NT2/D1 (cell line): ENCODE results near the gene NCL.
"Not testable (repeated sequence)": the region's sequence is repeated elsewhere in the genome, so short reads cannot be mapped to it uniquely, and the experiment has no call there.

Experiments
- DNase-seq: peaks from one replicate; pipeline ENCODE4 v3.0.0-alpha.2; 2011; ENCODE audit warnings: low read depth, low spot score
- H3K27me3 ChIP-seq: 2 replicates; pipeline ENCODE4 v1.6.0; 2011; ENCODE audit warnings: mild to moderate bottlenecking; ENCODE audit not compliant: insufficient read length, insufficient read depth
- H3K36me3 ChIP-seq: 2 replicates; pipeline ENCODE4 v1.6.1; 2011; ENCODE audit warnings: mild to moderate bottlenecking, low read length, mixed read lengths; ENCODE audit not compliant: insufficient read depth, insufficient read length
- H3K4me1 ChIP-seq: 2 replicates; pipeline ENCODE4 v1.5.1; 2011; ENCODE audit not compliant: insufficient read depth, insufficient read length
- H3K4me3 ChIP-seq: 2 replicates; pipeline ENCODE4 v1.5.1; 2011; ENCODE audit warnings: low read depth; ENCODE audit not compliant: insufficient read length
- H3K9ac ChIP-seq: 2 replicates; pipeline ENCODE4 v1.6.0; 2011; ENCODE audit warnings: low read depth; ENCODE audit not compliant: insufficient read length
- H3K9me3 ChIP-seq: 2 replicates; pipeline ENCODE4 v1.5.1; 2011; ENCODE audit warnings: mild to moderate bottlenecking, low read length; ENCODE audit not compliant: insufficient read depth
- SUZ12 ChIP-seq: IDR thresholded peaks from 2 replicates; pipeline ENCODE4 v1.6.1; 2011; ENCODE audit not compliant: insufficient read length, insufficient read depth; ENCODE audit errors: extremely low read depth
- YY1 ChIP-seq: IDR thresholded peaks from 2 replicates; pipeline ENCODE4 v1.6.1; 2011; ENCODE audit not compliant: insufficient read length, insufficient read depth
- ZNF274 ChIP-seq: IDR thresholded peaks from 2 replicates; pipeline ENCODE4 v1.6.1; 2011; ENCODE audit warnings: mild to moderate bottlenecking, low read depth, low read length

NCL gene

DNA sequence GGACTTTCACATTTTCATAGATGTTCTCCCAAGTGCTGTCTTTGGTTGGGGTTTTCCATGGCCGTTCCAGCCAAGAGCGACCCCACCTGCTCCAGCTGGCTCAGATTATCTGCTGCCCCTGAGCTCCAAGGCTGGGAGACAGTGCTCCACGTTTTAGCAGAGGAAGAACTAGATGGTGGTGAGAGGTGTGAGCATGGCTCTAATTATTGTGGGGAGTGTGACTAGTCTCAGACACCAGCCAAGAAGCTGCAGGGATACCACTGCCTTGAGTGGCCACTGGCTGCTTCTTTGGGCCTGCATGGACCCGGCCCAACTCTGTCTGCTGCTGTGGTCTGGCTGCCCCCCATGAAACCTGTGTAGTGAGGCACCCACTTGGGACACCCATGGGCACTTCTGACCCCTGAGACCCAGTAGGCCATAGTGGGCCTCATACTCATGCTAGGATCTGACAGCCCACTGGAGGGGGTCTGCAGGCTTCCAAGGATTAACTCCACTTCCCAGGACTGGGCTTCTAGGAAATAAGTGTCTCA is 2.8 kb upstream of the NCL start:
- DNase-seq, result no peak
- Histone ChIP-seq H3K27me3 (no peaks in the 10 kb centered on the region), H3K4me3 (no peak overlapping the region), H3K36me3 (peaks cover 20% of the 10 kb centered on the region), H3K9ac (no peak overlapping the region), H3K9me3 (no peaks in the 10 kb centered on the region), H3K4me1 (peaks cover 6% of the 10 kb centered on the region)
- TF ChIP-seq YY1 (no peak), SUZ12 (no peak), ZNF274 (no peak)

- Histone ChIP-seq H3K9me3 (no peaks in the 10 kb centered on the region), H3K4me1 (peaks cover 12% of the 10 kb centered on the region), H3K36me3 (peaks cover 42% of the 10 kb centered on the region), H3K27me3 (no peaks in the 10 kb centered on the region), H3K9ac (peak overlapping the region; percentile 97), H3K4me3 (peak overlapping the region; percentile 99)
- DNase-seq, result no peak
- TF ChIP-seq YY1 (no peak), ZNF274 (no peak), SUZ12 (no peak)
Measured at GRCh38 chr2:231464576-231465540, 574 bp upstream of the NCL start.

DNA sequence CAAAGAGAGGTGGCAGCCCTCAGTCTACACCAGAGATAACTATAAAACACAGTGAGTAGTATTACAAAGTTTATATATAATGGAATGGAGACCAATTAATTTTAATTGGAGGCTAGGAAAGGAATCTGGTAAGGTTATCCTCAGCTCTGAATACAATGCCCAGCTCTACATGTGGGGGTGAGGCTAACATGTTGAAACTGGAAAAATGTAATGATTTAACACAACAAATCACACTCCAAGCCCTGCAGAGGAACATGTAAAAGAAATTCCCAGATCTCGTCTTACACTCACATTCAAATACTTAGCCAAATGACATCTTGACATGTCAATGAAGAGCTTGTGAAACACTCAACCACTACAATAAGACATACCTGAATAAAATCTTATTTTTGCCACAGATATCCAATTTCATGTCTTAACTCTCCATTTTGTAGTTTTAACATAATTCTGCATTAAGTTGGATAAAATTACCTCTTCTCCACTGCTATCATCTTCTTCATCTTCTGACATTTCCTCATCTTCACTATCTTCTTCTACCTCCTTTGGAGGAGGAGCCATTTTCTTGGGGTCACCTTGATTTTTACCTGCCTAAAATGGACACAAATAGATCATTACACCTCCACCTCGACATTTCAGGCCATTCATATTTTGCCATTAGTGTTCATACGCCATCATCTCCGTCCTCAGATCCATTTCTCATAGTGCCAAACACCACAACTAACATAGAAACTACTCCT is 1.4 kb downstream of the NCL start:
- TF ChIP-seq YY1 (no peak), SUZ12 (no peak), ZNF274 (no peak)
- peak overlapping the region; percentile 100 for H3K9ac ChIP-seq
- H3K4me1 ChIP-seq, result peaks cover 10% of the 10 kb centered on the region
- H3K36me3 ChIP-seq, result peaks cover 62% of the 10 kb centered on the region
- H3K27me3 ChIP-seq, result no peaks in the 10 kb centered on the region
- DNase-seq, result no peak
- H3K4me3 ChIP-seq, result peak overlapping the region; percentile 99
- no peaks in the 10 kb centered on the region for H3K9me3 ChIP-seq

DNA sequence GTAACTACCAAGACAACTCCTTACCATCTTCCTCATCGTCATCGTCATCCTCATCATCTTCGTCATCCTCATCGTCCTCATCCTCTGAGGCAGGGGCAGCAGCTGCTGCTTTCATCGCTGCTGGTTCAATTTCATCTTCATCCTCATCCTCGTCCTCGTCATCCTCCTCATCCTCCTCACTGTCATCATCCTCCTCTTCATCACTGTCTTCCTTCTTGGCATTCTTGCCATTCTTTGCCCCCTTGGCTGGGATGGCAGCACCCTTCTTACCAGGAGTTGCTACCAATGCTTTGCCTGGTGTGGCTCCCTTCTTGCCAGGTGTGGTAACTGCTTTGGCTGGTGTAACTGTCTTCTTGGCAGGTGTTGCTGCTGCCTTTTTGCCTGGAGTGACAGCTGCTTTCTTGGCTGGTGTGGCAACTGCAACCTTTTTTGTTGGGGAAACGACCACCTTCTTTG is 2.7 kb downstream of the NCL start:
- TF ChIP-seq SUZ12 (no peak), ZNF274 (no peak), YY1 (no peak)
- Histone ChIP-seq H3K36me3 (peaks cover 75% of the 10 kb centered on the region), H3K9me3 (no peaks in the 10 kb centered on the region), H3K27me3 (no peaks in the 10 kb centered on the region), H3K4me3 (peak overlapping the region; percentile 17), H3K9ac (peak overlapping the region; percentile 43), H3K4me1 (peaks cover 7% of the 10 kb centered on the region)
- no peak for DNase-seq

- not testable (repeated sequence) for H3K4me1 ChIP-seq, H3K4me3 ChIP-seq, DNase-seq, H3K27me3 ChIP-seq, H3K9me3 ChIP-seq, H3K9ac ChIP-seq
- H3K36me3 ChIP-seq, result peaks cover 82% of the 10 kb centered on the region
Measured at GRCh38 chr2:231460841-231461240, 3.4 kb downstream of the NCL start.

DNA sequence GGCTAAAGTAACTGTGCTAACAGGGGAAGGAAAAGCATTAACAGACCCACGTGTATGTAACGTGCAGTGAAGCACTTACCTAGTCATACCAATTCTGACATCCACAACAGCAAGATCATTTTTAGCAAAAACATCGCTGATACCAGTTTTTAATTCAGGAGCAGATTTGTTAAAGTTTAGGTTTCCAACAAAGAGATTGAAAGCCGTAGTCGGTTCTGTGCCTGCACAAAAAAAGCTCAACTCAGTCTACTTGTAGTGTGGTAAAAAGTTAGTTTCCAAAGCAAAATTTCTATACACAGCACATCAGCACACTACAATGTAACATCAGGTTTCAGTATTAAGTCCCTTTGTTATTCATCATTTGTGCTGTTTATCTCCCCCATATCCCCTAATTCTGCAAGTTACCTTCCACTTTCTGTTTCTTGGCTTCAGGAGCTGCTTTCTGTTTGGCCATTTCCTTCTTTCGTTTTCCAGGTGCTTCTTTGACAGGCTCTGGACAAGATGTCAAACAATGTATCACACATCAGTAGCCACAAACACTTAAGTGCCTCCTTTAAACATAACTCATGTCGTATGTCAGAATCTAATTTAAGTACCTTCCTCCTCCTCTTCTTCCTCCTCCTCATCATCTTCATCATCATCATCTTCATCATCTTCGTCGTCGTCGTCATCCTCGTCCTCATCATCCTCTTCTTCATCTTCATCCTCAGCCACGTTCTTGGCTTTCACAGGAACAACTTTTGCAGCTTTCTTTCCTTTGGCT is 4.0 kb downstream of the NCL start:
- no peak overlapping the region for H3K4me3 ChIP-seq
- no peak overlapping the region for H3K9ac ChIP-seq
- H3K9me3 ChIP-seq, result no peaks in the 10 kb centered on the region
- H3K27me3 ChIP-seq, result no peaks in the 10 kb centered on the region
- H3K4me1 ChIP-seq, result peaks cover 8% of the 10 kb centered on the region
- no peak for TF ChIP-seq YY1
- TF ChIP-seq SUZ12, result no peak
- no peak for TF ChIP-seq ZNF274
- DNase-seq, result no peak
- peaks cover 88% of the 10 kb centered on the region for H3K36me3 ChIP-seq

- H3K36me3 ChIP-seq, result peaks cover 100% of the 10 kb centered on the region
Measured at GRCh38 chr2:231458368-231458767, 5.9 kb downstream of the NCL start.

More at GRCh38 chr2:231458368-231458767, 5.9 kb downstream of the NCL start:
- H3K27me3 ChIP-seq, result no peaks in the 10 kb centered on the region
- H3K4me1 ChIP-seq, result peaks cover 8% of the 10 kb centered on the region
- H3K9me3 ChIP-seq, result no peaks in the 10 kb centered on the region
- no peak for DNase-seq
- no peak for TF ChIP-seq SUZ12
- no peak for TF ChIP-seq YY1
- TF ChIP-seq ZNF274, result no peak
- H3K9ac ChIP-seq, result no peak overlapping the region
- no peak overlapping the region for H3K4me3 ChIP-seq
